OCI-LY7 (cell line): Measurements from ENCODE around the gene SDF2. TPM values are rescaled to one million over a fixed set of nuclear protein-coding genes. Genes with fewer than 3 reads are reported as not detected.

ENCODE experiments used
- BruUV-seq: library from RNA; stranded (reverse); fragments of 400-500 nt; replicated peaks from 2 replicates; lab custom pipeline; 2021; lab: Mats Ljungman, UMichigan
- CTCF ChIA-PET: fragments of 300-600 bp; sonication (Branson Sonifier 250); formaldehyde crosslinking; loops from one replicate; lab custom pipeline; 2022; ENCODE audit warnings: antibody characterized with exemption; ENCODE audit not compliant: unreplicated experiment; lab: Charles Lee
- POLR2A ChIA-PET: fragments of 300-600 bp; sonication (Branson Sonifier 250); formaldehyde crosslinking; loops from one replicate; lab custom pipeline; 2022; ENCODE audit warnings: antibody characterized with exemption; lab: Charles Lee
- DNase-seq: peaks from one replicate; pipeline ENCODE4 v3.0.0-alpha.2; 2015; ENCODE audit warnings: low spot score
- H2AFZ ChIP-seq: fragments of 200-600 bp; sonication (generic), shearing (Covaris generic); 2 replicates; pipeline ENCODE4 v1.6.1; 2014; ENCODE audit warnings: mild to moderate bottlenecking, antibody characterized with exemption, low read length, moderate library complexity
- H3K27ac ChIP-seq: fragments of 200-600 bp; sonication (generic); 2 replicates; pipeline ENCODE4 v1.5.1; 2014; ENCODE audit warnings: mixed run types, low read depth, mild to moderate bottlenecking, moderate library complexity, low read length, inconsistent platforms; ENCODE audit not compliant: poor library complexity, severe bottlenecking
- H3K36me3 ChIP-seq: fragments of 200-600 bp; sonication (generic); 2 replicates; pipeline ENCODE4 v1.6.1; 2014; ENCODE audit warnings: mild to moderate bottlenecking, antibody characterized with exemption, low read length, moderate library complexity, mixed read lengths; ENCODE audit not compliant: insufficient read depth
- H3K4me1 ChIP-seq: fragments of 200-600 bp; sonication (generic); 2 replicates; pipeline ENCODE4 v1.5.1; 2014; ENCODE audit warnings: mild to moderate bottlenecking, low read length; ENCODE audit not compliant: insufficient read depth, poor library complexity, severe bottlenecking
- H3K4me2 ChIP-seq: fragments of 200-600 bp; sonication (generic); 2 replicates; pipeline ENCODE4 v1.6.1; 2014; ENCODE audit warnings: mild to moderate bottlenecking, low read length
- H3K4me3 ChIP-seq: fragments of 200-600 bp; sonication (generic); 2 replicates; pipeline ENCODE4 v1.5.1; 2014; ENCODE audit warnings: mild to moderate bottlenecking, low read depth, low read length; ENCODE audit not compliant: poor library complexity, severe bottlenecking
- H3K79me2 ChIP-seq: fragments of 200-600 bp; sonication (generic); 2 replicates; pipeline ENCODE4 v1.6.1; 2016; ENCODE audit warnings: low read depth, mild to moderate bottlenecking, low read length, moderate library complexity, mixed read lengths; ENCODE audit not compliant: insufficient read depth
- H3K9me2 ChIP-seq: fragments of 200-600 bp; sonication (generic); 2 replicates; pipeline ENCODE4 v1.6.1; 2016; ENCODE audit warnings: mild to moderate bottlenecking, low read length, mixed read lengths; ENCODE audit not compliant: insufficient read depth
- H3K9me3 ChIP-seq: fragments of 200-600 bp; sonication (generic); 2 replicates; pipeline ENCODE4 v1.6.1; 2014; ENCODE audit warnings: mild to moderate bottlenecking, mixed run types, low read length, mixed read lengths
- H4K20me1 ChIP-seq: fragments of 200-600 bp; sonication (generic); 2 replicates; pipeline ENCODE4 v1.6.1; 2014; ENCODE audit warnings: mild to moderate bottlenecking, antibody characterized with exemption, low read length, moderate library complexity, mixed read lengths; ENCODE audit not compliant: insufficient read depth
- CTCF ChIP-seq: fragments of 200-600 bp; sonication (generic); conservative IDR thresholded peaks from 2 replicates; pipeline ENCODE4 v1.5.1; 2014; ENCODE audit warnings: mild to moderate bottlenecking, antibody characterized with exemption, low read length, moderate library complexity, mixed read lengths
- EZH2phosphoT487 ChIP-seq: fragments of 200-600 bp; sonication (generic); IDR thresholded peaks from 2 replicates; pipeline ENCODE4 v1.6.1; 2018; ENCODE audit warnings: low read depth, borderline replicate concordance, mild to moderate bottlenecking, mixed run types, antibody characterized with exemption, low read length, moderate library complexity, mixed read lengths
- intact Hi-C: fragments of 100-400 bp; cut with micrococcal nuclease; formaldehyde crosslinking; loops from one replicate; pipeline ENCODE4 v1.10.0; 2022; ENCODE audit not compliant: unreplicated experiment
- total RNA-seq, 2 experiments: library from RNA; depleted of rRNA in 1 of 2; stranded (reverse); fragments of >200 nt in 1 of 2; shearing (Covaris generic) in 1 of 2; gene quantifications; 2 replicates each; pipeline ENCODE4 v1.2.3, GENCODE V29; 2014 to 2022

Gene SDF2
- total RNA-seq, 2 experiments from 2014 or later: 31.8 to 38.6 TPM

GRCh38 chr17:28675490-28675889 is 13.8 kb upstream of the SDF2 start:
- no peaks in the 10 kb centered on the region for H4K20me1 ChIP-seq
- intact Hi-C loops: no loop called here
- H3K4me2 ChIP-seq: no peak overlapping the region
- no TSS peak for BruUV-seq
- H2AFZ ChIP-seq: no peak overlapping the region
- CTCF ChIA-PET: interaction anchor here (1.3 kb wide), 1 partner anchor 29 kb away, joined by 4 read pairs; no protein-coding TSS in a partner anchor
- H3K4me3 ChIP-seq: no peak overlapping the region
- H3K79me2 ChIP-seq: no peaks in the 10 kb centered on the region
- no peaks in the 10 kb centered on the region for H3K4me1 ChIP-seq
- no peaks in the 10 kb centered on the region for H3K9me3 ChIP-seq
- H3K27ac ChIP-seq: no peak overlapping the region
- no peak for TF ChIP-seq CTCF
- no peak for TF ChIP-seq EZH2phosphoT487
- H3K36me3 ChIP-seq: peaks cover 94% of the 10 kb centered on the region
- no peaks in the 10 kb centered on the region for H3K9me2 ChIP-seq
- DNase-seq: no peak
- POLR2A ChIA-PET: interaction anchor here (1.0 kb wide), 1 partner anchor 27 kb away, joined by 3 read pairs; no protein-coding TSS in a partner anchor

GRCh38 chr17:28669918-28670317 is 8.2 kb upstream of the SDF2 start:
- Histone ChIP-seq H3K4me3 (no peak overlapping the region), H3K27ac (no peak overlapping the region), H3K9me2 (no peaks in the 10 kb centered on the region), H3K4me2 (no peak overlapping the region), H4K20me1 (peaks cover 3% of the 10 kb centered on the region; the same call in 1 of the 2 replicates), H3K36me3 (peaks cover 83% of the 10 kb centered on the region), H3K9me3 (no peaks in the 10 kb centered on the region), H3K79me2 (peaks cover 23% of the 10 kb centered on the region), H3K4me1 (no peaks in the 10 kb centered on the region), H2AFZ (no peak overlapping the region)
- ChIA-PET POLR2A (no interaction called here), CTCF (no interaction called here)
- intact Hi-C loops: no loop called here
- TF ChIP-seq CTCF: no peak
- no peak for TF ChIP-seq EZH2phosphoT487
- no TSS peak for BruUV-seq
- DNase-seq: no peak

GRCh38 chr17:28667870-28668269 is 6.2 kb upstream of the SDF2 start:
- CTCF ChIA-PET: no interaction called here
- Histone ChIP-seq H3K36me3 (peaks cover 69% of the 10 kb centered on the region), H3K9me2 (no peaks in the 10 kb centered on the region), H3K9me3 (no peaks in the 10 kb centered on the region), H3K4me3 (no peak overlapping the region), H4K20me1 (peaks cover 3% of the 10 kb centered on the region; the same call in 1 of the 2 replicates), H3K4me2 (no peak overlapping the region), H3K79me2 (peaks cover 43% of the 10 kb centered on the region), H2AFZ (no peak overlapping the region), H3K27ac (no peak overlapping the region), H3K4me1 (peaks cover 11% of the 10 kb centered on the region)
- intact Hi-C loops: no loop called here
- POLR2A ChIA-PET: interaction anchor here (0.7 kb wide), 1 partner anchor 46 kb away, joined by 3 read pairs; no protein-coding TSS in a partner anchor
- BruUV-seq: no TSS peak
- no peak for TF ChIP-seq EZH2phosphoT487
- no peak for TF ChIP-seq CTCF
- DNase-seq: no peak
